Keratinocyte (primary cell): ENCODE measurements around the gene HOXD10.
A peak's percentile ranks its signal among the peaks of the same experiment; 100 is the strongest.

Experiments used
- EZH2 ChIP-seq: IDR thresholded peaks from one replicate; pipeline ENCODE4 v1.6.1; 2012; ENCODE audit warnings: inconsistent platforms, mild to moderate bottlenecking, low read length, moderate library complexity
- TF ChIP-seq, protein P1 (sequence below), 3 experiments: IDR thresholded peaks in 1 of 3; conservative IDR thresholded peaks in 1 of 3; optimal IDR thresholded peaks in 1 of 3; 2 replicates in 2 of 3; 3 replicates in 1 of 3; pipeline versions ENCODE3 to v1.5.1; 2011; ENCODE audit warnings: low read length in 3 of 3, mild to moderate bottlenecking in 3 of 3, moderate library complexity in 2 of 3, control low read depth in 1 of 3, inconsistent platforms in 1 of 3; ENCODE audit not compliant: insufficient read depth in 2 of 3; ENCODE audit errors: extremely low read depth in 1 of 3

GRCh38 chr2:176126929-176127773 is 10.6 kb downstream of the HOXD10 start:
- TF ChIP-seq, protein P1, sequence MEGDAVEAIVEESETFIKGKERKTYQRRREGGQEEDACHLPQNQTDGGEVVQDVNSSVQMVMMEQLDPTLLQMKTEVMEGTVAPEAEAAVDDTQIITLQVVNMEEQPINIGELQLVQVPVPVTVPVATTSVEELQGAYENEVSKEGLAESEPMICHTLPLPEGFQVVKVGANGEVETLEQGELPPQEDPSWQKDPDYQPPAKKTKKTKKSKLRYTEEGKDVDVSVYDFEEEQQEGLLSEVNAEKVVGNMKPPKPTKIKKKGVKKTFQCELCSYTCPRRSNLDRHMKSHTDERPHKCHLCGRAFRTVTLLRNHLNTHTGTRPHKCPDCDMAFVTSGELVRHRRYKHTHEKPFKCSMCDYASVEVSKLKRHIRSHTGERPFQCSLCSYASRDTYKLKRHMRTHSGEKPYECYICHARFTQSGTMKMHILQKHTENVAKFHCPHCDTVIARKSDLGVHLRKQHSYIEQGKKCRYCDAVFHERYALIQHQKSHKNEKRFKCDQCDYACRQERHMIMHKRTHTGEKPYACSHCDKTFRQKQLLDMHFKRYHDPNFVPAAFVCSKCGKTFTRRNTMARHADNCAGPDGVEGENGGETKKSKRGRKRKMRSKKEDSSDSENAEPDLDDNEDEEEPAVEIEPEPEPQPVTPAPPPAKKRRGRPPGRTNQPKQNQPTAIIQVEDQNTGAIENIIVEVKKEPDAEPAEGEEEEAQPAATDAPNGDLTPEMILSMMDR (optimal IDR thresholded peaks at IDR 0.05 in 1 of 3, IDR thresholded peaks at IDR 0.05 in 1 of 3, conservative IDR thresholded peaks at IDR 0.05 in 1 of 3; ENCODE audit: extremely low read depth in 1 of 3, insufficient read depth in 2 of 3, low read length in 3 of 3) = peak; percentile 58 to 74 (median 70)
- TF ChIP-seq EZH2 = no peak
